HG03175 (cell line): ENCODE data around the gene PLIN1.

ENCODE experiments used
- ATAC-seq: cut with Tn5 transposase; IDR thresholded peaks from one replicate; pipeline ENCODE4 v1.9.1; 2021; ENCODE audit warnings: mild to moderate bottlenecking, moderate library complexity; ENCODE audit not compliant: unreplicated experiment

Gene PLIN1

GRCh38 chr15:89672221-89673164, 6.7 kb downstream of the PLIN1 start:
- no peak for ATAC-seq

DNA sequence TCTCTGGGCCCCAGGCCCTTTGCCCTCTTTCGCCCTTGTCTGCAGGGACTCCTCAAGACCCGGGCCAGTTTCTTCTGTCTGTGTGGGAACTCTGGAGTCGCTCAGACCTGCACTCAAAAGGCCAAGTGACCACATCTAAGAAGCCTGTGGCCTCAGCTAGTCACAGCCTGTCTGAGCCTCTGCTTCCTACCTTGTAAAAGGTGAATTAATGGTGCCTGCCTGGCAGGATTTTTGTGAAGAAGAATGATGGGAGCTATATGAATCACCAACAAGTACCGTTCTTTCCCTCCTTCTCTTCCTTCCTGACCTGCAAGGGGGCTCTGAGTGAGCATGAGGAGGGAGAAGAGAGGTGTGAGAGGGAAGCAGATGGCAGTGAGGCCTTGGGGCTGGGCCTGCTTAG, 7.5 kb downstream of the PLIN1 start:
- ATAC-seq = no peak

DNA sequence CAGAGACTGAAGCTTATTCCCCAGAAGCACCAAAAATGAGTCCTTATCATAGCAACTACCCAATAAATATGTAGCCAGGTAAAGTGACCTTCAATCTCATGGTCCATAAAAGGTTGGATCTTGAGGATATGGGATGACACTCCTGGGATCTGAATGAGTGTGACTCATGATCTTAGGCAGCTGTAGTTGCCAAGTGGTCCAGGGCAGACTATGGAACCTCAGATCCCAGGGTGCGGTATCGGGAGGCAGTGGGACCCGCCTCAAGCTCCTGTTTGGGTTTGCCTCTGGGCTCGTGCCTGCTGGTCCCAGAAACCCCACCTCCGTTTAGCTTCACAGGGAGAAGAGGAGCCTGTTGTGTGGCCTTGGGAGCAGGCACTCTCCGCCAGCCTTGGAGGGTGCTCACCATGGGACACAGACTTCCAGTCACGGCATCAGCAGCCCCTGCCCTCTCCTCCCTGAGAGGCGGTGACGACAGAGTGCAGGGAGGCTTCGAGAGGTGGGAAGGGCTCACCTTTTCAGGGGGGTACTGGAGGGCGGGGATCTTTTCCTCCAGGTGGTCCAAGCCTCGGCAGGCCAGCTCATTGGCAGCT, 8.1 kb downstream of the PLIN1 start:
- no peak for ATAC-seq

GRCh38 chr15:89669941-89670340, 9.2 kb downstream of the PLIN1 start:
- ATAC-seq = no peak

DNA sequence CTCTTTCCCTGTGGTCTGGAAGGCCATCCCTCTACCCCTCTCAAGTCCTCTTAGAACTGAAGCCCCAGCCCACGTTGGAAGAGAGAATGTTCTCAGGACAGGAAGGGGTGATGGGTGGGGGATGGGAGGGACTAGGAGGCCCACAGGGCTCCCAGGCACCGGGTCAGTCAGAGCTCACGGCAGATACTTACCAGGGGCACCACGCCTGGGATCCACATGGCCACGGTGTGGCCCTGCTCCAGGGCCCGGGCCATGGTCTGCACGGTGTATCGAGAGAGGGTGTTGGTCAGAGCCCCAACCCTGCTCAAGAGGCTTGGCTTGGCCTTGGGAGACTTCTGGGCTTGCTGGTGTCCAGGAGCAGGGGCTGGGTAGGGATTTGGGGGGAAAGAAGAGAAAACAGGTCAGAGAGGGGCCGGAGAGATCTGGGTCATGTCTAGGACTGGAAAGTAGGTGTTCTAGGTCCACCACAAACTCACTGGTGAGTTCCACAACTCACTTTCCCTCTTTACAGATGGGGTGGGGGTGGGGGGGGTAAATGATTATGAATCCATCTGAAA, 9.8 kb downstream of the PLIN1 start:
- no peak for ATAC-seq

- no peak for ATAC-seq
Observed at GRCh38 chr15:89668171-89668570, 11.0 kb downstream of the PLIN1 start.

DNA sequence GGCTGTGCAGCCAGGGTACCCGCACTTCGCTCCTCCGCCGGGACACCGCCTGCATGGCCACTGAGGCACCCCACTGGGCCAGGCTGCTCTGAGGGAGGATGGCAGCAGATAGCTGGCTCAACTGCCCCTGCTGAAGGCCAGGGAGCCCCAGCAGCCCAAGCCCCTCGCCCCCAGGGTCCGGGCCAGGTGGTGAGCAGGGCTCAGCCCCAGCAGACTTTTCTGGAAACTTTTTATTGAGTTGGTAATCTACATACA, 11.5 kb downstream of the PLIN1 start:
- no peak for ATAC-seq

GRCh38 chr15:89666858-89667705, 12.1 kb downstream of the PLIN1 start:
- no peak for ATAC-seq

GRCh38 chr15:89666184-89666857, 12.8 kb downstream of the PLIN1 start:
- no peak for ATAC-seq

DNA sequence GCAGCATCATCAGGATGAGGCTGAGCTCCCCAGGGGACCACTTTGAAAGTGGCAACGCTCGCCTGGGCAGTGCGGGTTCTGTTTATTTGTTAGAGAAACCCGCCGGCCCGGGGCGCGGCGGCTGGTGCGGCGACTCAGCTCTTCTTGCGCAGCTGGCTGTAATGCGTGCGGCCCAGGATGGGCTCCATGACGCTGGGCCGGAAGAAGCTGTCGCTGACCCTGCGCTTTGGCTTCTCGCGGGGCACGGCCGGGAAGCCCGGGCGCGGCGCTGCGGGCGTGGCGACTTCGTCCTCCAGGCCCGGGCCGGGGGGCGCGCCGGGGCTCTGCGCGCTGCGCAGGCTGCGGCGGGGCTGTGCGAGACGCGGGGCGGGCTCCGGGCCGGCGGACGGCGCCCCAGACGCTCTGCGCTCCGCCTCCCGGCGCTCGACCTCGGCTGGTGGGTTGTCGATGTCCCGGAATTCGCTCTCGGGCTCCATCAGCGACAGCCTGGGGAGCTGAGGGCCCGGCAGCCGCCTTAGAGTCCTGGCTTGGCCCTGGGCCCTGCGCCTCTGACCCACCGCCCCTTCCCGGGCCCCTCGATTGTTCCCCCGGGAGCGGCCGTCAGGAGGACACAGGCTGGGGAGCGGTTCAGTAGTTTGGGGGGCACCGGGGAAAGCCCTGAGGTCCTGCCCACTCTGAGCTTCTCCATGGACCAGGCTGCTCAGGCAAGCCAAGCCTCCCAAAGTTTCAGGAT, 13.6 kb downstream of the PLIN1 start:
- peak; percentile 64 for ATAC-seq

- ATAC-seq = no peak
Observed at GRCh38 chr15:89664441-89665350, 14.5 kb downstream of the PLIN1 start.

DNA sequence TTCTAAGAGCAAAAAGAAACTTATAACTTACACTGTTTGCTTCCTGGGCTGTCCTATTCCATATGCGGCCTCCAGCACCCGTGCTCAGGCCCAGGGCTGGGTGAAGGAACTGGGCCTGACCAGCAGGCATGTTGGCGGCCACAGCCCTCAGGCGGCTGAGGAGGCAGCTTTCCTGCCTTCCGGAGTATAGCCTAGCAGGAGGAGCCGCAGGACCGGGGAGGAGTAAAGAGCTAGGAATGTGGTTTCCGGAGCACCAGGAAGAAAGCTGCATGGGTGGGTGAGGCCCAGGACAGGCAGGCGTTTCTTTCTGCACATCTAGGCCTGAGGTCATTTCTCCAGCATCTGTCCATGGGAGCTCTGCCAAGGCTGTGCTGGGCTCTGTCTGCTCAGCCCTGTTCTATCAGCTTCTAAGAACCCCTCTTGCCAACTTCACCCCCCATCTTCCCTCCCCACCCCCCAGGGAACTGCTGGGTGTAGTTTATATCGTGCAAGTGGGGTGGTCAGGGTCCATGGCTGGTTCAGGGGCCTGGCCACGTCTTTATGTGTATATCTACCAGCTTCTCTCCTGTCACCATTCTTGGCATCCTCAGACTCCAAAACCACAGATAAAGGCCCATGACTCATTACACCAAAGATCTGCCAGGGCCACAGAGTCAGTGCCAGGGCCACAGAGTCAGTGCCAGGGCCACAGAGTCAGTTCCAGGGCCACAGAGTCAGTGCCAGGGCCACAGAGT, 16.1 kb downstream of the PLIN1 start:
- no peak for ATAC-seq

GRCh38 chr15:89660556-89660955, 18.6 kb downstream of the PLIN1 start:
- ATAC-seq = no peak

DNA sequence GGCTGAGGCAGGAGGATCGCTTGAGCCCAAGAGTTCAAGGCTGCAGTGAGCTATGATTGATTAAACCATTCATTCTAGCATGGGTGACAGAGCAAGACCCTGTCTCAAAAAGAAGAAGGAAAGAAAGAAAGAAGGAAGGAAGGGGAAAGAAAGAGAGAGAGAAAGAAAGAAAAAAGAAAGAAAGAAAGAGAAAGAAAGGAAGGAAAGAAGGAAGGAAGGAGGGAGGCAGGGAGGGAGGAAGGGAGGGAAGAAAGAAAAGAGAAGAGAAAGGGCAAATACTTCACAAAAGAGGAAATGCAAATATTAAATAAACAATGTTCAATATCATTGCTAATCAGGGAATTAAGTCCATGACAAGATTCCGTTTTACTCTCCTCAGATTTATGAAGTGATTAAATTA, 19.9 kb downstream of the PLIN1 start:
- no peak for ATAC-seq

GRCh38 chr15:89657686-89658200, 21.4 kb downstream of the PLIN1 start:
- no peak for ATAC-seq

DNA sequence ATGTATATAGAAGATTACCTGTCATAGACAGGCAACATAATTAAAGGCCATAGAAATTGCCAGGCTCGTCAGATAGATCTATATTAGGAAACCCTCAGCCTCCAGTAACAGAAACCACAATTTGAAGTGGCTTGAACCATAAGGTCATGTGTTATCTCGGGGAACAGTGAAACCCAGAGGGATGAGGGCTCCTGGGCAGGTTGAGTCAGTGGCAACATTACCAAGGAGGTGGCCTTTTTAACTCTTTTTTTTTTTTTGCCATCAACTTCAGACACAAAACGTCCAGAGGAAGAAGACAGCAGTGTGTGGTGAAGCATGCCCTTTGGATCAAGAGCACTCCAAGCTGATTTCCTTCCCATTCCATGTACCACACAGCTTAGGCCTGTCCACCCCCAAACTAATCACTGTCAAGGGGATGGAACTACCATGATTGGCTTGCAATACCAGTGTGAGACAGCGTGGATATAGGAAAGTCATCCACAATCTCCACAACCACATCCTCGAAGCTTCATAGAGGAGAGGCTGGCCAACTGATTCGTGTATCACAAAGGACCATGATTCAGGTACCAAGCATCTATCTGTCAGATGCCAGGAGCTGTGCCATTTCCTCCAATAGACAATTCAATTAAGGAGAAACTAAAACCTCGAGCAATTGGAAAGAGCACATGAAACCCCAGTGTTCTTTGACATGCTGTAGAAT, 22.9 kb downstream of the PLIN1 start:
- no peak for ATAC-seq
